NCI-H2171 treated with DMSO at 0.1 percent for 48 hours (cell line): ENCODE results near the gene HCFC1R1.

Experiments
- DNase-seq: peaks from one replicate; lab custom pipeline; 2025; lab: John Stamatoyannopoulos, UW

Gene HCFC1R1

GRCh38 chr16:3035972-3036725 lies 12.4 kb upstream of the HCFC1R1 start:
- no peak for DNase-seq

- peak; percentile 66 for DNase-seq
Measured at GRCh38 chr16:3035289-3035971, 11.7 kb upstream of the HCFC1R1 start.

DNA sequence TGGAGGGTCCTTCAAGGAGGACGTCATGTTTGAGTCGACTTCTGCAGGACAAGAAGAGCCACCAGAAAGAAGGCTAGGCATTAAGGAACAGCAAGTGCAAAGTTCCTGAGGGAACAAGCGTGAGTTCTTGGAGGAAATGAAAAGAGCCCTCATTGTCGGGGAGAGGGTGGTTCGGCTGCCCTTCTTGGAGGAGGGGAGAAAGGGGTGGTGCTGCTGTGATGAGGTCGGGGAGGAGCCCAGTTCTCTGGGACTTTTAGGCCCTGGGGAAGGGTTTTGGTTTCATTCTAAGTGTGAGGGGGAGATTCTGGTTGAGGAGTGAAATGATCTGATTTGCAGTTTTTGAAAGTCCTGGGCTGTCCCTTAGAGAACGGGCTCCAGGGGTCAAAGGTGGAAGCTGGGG lies 8.9 kb upstream of the HCFC1R1 start:
- no peak for DNase-seq

DNA sequence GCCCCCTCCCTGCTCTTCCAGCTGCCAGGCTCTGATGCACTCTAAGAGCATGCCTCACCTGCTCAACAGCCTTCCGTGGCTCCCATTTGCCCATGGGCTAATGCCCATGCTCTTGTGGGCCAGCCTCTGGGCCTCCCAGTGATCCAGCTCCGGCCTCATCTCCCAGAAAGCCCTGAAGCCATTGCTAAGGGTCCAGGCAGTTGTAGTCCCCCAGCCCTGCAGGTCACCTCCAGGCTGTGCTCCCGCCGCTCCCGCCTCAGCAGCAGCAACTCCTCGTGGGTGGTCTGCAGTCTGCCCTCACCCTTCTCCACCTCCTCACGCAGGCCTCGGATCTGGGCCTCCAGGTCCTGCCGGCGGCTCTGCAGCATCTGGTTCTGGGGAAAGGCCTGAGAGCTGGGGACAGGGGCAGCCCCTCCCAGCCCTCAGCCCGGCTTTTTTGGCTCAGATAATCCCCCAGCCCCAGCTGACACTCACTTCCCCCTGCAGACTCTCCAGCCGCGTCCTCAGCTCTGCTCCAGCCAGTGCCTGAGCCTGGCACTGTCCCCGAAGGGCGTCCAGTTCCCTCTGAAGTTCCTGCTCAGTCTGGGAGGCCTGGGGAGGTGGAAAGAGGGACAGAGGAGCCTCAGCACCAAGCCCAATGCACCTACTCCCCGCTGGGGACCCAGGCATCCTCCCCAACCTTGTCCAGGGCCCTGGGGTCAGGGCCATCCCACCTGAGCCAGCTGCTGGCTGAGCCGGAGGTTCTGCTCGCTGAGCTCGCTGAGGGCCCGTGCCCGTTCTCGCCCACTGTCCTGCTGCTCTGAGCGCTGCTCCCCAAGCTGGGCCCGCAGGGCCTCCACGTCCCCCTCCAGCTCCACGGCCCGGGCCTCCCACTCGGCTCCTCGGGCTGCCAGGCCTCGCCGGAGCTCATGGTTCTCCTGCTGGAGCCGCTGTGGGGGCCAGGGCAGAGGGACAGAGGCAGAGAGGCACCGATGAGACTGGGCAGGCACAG lies 6.8 kb upstream of the HCFC1R1 start:
- DNase-seq, result no peak

DNA sequence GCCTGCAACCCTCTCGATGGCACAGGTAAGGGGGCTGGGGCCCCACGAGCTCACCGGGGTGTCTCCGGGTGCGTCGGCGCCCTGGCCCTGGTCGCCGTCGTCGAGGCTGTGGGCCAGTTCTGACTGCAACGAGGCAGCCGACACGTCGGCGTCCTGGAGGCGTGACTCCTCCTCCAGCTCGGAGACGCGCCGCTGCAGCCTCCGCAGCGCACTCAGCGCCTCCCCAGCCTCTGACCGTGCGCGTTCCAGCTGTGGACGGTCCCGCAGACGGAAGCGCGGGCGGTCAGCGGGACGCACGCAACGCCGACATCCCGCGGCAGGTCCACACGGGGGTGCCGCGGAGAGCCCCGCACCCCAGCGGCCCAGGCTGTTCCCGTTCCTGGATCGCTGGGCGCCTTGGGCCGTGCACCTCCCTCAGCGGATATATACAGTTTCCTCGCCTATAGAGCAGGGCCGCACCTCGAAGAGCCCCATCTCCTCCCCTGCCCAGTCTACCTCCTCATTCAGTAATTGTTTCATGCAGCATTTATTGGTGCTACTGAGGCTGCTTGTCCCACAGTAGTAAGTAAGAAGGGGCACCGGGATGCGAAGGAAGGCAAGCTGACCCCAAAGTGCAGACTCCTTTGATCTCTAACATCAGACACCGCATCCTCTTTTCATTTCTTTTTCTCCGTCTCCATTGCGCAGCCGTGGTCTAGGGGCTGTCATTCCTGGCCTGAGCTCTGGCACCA lies 5.9 kb upstream of the HCFC1R1 start:
- no peak for DNase-seq

DNA sequence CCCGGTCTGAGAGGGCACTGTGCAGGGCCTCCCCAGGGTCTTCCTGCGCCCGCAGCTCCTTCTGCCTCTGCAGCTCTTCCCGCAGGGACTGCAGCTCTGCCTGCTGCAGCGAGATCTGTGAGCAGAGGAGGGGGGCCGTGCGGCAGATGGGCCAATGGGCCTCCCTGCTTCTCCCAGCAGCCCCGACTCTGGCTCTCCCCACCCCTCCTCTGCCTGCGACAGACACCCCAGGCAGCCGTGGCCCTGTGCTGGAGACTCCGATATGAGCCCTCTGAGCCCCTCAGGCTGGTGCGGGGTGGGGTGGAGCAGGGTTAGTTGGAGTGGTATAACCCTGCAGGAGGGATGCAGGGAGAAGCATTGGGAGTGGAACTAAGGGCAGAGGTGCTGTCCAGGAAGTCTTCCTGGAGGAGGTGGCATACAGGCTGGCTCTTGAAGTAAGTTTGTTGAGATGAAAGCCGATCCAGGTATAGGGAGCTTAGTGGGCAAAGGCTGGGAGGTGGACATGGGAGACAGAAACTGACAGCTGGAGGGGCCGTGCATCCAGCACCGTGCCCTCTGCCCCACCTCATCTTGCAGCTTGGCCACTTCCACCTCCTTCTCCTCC lies 5.1 kb upstream of the HCFC1R1 start:
- DNase-seq, result peak; percentile 76

GRCh38 chr16:3027983-3028715 lies 4.4 kb upstream of the HCFC1R1 start:
- DNase-seq, result peak; percentile 88

DNA sequence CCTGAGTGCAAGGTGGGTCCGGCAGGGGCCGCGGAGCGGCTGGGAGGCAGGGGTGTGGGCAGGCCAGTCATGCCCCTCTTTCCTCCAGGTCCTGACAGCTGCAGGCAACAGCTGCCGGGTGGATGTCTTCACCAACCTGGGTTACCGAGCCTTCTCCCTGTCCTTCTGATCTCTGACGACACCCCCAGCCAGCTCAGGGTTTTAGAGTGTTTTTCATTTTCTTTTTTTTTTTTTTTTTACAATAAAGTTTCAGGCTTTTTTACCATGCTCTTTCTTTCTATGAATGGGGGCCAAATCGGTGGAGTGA lies 3.7 kb upstream of the HCFC1R1 start:
- no peak for DNase-seq

DNA sequence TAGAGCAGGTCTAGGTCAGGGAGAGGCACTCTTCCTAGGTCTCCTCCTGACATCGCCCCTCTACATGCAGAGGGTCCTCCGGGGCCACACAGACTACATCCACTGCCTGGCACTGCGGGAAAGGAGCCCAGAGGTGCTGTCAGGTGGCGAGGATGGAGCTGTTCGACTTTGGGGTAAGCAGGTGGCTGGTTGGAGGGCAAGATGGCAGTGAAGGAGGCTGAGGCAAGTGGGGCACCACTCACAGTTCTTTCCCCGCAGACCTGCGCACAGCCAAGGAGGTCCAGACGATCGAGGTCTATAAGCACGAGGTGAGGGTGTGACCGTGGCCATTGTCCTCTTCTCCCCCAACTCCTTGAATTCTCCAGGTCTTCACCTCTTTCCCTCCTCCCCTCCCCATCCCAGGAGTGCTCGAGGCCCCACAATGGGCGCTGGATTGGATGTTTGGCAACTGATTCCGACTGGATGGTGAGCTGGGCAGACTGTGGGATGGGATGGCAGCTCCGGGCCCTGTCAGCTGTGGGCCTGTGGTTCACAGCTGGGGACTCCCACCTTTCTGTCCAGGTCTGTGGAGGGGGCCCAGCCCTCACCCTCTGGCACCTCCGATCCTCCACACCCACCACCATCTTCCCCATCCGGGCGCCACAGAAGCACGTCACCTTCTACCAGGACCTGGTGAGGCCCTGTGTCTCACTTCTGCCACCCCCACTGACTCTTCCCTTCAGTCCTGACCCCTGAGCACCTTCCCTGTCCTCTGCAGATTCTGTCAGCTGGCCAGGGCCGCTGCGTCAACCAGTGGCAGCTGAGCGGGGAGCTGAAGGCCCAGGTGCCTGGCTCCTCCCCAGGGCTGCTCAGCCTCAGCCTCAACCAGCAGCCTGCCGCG lies 3.1 kb upstream of the HCFC1R1 start:
- DNase-seq, result no peak

DNA sequence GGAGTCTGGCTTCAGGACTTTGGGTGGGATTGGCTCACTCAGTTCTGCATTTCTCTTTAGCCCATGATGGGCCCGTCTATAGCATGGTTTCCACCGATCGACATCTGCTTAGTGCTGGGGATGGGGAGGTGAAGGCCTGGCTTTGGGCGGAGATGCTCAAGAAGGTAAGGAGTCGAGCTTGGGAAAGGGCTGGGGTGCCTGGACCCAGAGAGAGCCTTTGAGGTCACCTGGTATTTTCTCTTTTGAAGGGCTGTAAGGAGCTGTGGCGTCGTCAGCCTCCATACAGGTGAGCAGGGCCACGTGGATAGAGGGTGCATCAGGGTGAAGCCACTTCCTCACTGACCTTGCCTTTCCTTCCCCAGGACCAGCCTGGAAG lies 2.2 kb upstream of the HCFC1R1 start:
- DNase-seq, result no peak

DNA sequence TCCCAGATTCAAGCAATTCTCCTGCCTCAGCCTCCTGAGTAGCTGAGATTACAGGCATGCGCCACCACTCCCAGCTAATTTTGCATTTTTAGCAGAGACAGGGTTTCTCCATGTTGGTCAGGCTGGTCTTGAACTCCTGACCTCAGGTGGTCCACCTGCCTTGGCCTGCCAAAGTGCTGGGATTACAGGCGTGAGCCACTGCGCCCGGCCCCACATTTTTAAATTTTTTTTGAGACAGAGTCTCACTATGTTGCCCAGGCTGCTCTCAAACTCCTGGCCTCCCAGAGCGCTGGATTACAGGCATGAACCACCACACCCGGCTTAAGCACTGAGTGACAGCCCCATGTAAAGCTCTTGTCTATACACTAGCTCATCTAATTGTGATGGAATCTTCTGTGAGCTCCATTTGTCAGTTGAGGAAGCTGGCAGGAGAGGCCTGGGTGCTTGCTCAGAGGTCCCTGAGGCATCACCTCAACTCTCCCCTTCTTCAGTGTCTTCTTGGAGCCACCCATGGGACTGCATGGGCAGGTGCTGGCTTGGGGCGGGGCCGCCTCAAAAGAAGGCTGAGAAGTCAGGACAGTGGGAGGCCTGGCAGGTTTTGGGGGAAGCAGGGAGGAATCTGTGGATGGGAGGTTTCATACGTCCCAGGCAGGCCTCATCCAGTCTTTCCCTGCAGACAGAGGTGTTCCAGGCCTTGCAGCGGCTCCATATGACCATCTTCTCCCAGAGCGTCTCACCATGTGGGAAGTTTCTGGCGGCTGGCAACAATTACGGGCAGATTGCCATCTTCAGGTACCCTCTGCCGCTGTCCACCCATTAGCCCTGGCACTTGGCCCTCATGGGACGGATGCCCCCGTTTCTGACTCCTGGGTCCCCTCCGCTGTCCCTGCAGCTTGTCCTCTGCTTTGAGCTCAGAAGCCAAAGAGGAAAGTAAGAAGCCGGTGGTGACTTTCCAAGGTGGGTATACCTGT lies 1.6 kb upstream of the HCFC1R1 start:
- DNase-seq, result no peak

- peak; percentile 80 for DNase-seq
Measured at GRCh38 chr16:3023415-3023668, 400 bp downstream of the HCFC1R1 start.

- DNase-seq, result peak; percentile 14
Measured at GRCh38 chr16:3022684-3023414, 893 bp downstream of the HCFC1R1 start.

DNA sequence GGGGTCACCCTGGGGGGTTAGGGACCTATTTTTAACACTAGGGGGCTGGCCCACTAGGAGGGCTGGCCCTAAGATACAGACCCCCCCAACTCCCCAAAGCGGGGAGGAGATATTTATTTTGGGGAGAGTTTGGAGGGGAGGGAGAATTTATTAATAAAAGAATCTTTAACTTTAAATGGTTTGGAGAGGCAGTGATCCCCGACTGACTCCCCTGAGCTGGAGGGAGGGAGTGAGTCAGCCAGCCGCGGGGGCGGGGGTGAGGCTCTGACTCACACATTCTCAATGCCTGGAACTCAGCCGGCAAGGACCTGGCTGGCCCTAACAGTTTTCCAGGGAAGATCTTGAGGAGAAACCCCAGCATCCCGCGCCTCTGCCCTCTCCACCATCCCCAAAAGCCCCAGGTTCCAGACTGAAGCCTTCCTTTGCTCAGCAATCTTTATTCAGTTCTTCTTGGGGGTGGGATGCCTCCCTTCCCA lies 1.5 kb downstream of the HCFC1R1 start:
- peak; percentile 32 for DNase-seq

- peak; percentile 67 for DNase-seq
Measured at GRCh38 chr16:3021449-3022207, 2.1 kb downstream of the HCFC1R1 start.

DNA sequence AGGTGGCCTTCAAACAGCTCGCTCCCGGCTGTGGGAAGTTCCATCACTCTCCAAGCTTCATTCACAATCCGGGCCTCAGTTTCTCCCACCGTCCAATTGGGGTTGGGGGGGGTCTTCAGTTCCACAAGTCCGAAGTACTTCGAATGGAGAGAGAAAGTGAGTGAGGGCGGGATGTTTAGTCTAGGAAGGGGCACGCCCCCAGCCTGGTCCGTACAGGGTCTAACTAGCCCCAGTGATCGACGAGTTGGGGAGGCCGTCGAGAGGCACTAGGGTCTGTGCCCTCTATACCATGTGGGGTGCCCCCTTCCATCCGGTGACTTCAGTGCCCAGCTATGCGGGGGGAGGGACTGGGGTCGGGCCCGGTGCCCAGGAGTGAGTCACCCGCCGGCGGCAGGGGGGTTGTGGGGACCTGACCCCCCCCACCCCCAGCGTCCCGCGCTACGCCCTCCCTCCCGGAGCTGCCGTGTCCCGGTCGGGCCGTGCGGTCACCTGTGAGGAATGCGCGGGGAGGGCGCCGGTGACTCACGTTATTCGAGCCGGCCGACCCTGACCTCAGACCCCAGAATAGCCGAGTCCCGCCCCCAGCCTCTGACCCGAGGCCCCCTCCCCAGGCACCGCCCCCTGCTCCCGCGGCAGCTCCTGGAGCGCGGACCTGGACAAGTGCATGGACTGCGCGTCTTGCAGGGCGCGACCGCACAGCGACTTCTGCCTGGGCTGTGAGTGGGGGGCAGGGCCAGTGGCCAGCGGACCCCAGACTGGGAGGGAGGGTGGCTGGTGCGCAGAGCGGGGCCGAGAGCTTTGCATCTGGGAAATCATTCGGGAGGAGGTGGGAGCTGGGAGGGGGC lies 2.9 kb downstream of the HCFC1R1 start:
- DNase-seq, result no peak

- DNase-seq, result peak; percentile 64
Measured at GRCh38 chr16:3020247-3020603, 3.5 kb downstream of the HCFC1R1 start, which contains the start of gene TNFRSF12A. TNFRSF12A (plus strand) TSS chr16:3020368; CDS start chr16:3020398, 30 bp downstream.
